CMK (cell line): ENCODE results near the gene MPC1.
"Not testable (repeated sequence)": the region's sequence is repeated elsewhere in the genome, so short reads cannot be mapped to it uniquely, and the experiment has no call there.

Source experiments
- DNase-seq: peaks from one replicate; pipeline ENCODE4 v3.0.0-alpha.2; 2010; ENCODE audit warnings: low read depth

Gene MPC1

DNA sequence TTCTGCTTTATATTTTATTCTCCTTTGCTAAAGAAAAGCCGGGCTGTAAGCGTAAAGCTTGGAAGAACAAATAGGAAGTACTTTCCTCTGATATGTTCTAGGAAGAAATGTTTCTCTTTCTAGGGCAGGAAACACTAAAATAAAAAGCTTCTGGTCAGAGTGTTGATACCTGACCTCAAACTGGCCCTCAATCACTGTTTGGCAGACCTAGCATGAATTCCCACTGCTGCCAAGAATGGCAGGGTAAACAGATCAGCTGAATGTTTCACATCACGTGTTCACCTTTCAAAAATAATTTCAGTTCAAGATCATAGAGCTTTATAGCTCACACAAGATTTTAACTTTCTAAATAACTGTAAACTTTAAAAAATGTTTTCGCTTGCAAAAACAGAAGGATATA, 2.9 kb downstream of the MPC1 start:
- DNase-seq, result no peak

GRCh38 chr6:166379103-166379586, 3.6 kb downstream of the MPC1 start:
- no peak for DNase-seq

- DNase-seq, result no peak
These were observed 5.0 kb downstream of the MPC1 start for GRCh38 chr6:166377721-166378120.

- DNase-seq, result no peak
These were observed 7.7 kb downstream of the MPC1 start for GRCh38 chr6:166375013-166375412.

DNA sequence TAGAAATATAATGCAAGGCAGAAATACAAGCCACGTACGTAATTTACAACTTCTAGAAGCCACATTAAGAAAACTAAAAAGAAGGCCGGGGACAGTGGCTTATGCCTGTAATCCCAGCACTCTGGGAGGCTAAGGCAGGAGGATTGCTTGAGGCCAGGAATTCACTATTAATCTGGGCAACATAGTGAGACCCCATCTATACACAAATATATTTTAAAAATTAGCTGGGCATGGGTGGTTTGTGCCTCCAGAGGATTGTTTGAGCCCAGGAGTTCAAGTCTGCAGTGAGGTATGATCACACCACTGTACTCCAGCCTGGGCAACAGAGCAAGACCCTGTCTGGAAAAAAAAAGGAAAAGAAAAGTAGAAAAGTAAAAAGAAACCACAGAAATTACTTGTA, 12.3 kb downstream of the MPC1 start:
- no peak for DNase-seq

GRCh38 chr6:166369782-166370181, 13.0 kb downstream of the MPC1 start:
- DNase-seq, result no peak

DNA sequence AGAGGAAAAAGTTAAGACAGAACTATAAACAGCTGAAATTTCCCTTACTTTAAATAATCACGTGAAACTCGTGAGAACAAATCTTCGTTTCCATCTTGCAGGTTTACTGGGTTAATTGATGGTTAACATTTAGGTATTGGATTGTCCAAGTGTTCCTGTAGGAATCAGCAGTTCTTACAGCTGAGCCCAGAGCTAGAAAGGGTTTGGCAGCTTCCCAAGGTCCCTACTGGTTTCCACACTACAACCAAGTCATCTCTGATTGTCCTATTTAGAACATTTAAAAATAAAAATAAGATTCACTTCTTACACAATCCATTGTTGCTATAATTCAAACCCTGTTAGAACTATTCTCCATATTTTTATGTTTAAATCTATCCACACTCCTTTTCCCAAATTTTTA, 15.8 kb downstream of the MPC1 start:
- no peak for DNase-seq

- DNase-seq, result no peak
These were observed 16.9 kb downstream of the MPC1 start for GRCh38 chr6:166365806-166366205.

GRCh38 chr6:166365221-166365620, 17.5 kb downstream of the MPC1 start:
- no peak for DNase-seq

- DNase-seq, result no peak
These were observed 18.3 kb downstream of the MPC1 start for GRCh38 chr6:166364456-166364855.

DNA sequence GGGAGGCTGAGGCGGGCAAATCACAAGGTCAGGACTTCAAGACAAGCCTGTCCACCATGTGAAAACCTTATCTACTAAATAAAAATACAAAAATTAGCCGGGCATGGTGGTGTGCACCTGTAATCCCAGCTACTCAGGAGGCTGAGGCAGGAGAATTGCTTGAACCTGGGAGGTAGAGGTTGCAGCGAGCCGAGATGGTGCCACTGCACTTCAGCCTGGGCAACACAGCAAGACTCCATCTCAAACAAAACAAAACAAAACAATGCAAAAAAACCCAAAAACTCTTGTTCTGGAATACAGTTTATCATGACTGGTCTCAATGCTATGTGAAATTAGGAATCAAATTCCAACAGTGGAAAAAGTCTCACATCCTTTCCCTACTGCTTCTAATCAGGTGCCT, 20.3 kb downstream of the MPC1 start:
- not testable (repeated sequence) for DNase-seq

GRCh38 chr6:166361077-166361429, 21.7 kb downstream of the MPC1 start:
- DNase-seq, result no peak

DNA sequence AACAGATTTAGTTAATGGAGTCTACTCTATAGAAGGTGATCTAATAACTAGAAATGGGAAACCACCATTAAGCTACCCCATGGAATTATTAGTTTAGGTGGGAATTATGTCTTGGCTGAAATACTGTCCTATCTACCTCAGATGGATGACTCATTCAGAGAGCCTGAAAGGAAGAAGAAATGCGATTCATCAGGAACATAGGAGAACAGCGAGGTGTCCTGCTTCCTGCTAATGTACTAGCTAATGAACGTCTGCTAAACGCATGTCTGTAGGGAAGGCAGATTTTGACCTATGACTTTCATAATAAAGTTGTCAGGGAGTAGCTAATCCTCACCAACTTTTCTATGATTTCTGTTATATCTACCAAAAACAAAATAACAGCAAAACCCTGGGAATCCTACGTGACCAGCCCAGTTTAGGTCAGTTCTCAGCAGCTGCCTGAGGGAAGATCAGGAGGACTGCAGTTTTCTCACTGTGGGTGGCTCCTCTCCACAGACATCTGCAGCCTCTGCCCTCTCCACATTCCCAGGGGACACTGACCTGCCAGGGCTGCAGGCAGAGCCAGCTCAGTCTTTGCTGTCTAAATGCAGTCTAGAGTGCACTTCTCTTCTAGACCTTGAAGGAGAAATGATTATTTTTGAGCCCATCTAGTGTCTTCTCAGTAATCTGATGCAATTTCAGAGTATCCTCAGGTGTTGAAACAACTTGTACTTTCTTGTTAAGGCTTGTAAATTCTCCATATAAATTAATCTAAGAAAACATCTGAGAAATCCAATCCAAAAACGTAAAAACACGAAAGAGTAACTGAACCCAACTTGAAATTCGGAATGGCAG, 22.3 kb downstream of the MPC1 start:
- DNase-seq, result no peak

DNA sequence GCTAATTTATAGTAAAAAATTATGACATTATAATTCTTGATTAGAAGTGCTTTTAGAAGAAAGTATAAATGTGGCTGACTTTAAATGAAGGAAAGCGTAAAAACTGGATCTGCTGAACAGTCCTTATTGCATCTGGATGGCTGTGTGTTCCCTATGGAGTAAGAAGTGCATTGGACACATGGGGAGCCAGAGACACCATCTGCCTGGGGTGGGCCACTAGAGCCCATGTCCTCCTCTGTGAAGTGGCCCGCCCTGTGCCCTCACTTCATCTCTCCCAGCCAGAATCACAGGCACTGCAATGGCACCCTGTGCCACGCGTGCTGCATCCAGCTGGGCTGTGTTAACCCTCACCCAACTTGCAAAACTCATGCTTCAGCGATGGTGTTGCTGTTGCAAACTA, 27.2 kb downstream of the MPC1 start:
- DNase-seq, result no peak

GRCh38 chr6:166354965-166355364, 27.8 kb downstream of the MPC1 start:
- DNase-seq, result no peak

- DNase-seq, result no peak
These were observed 28.6 kb downstream of the MPC1 start for GRCh38 chr6:166354143-166354542.

DNA sequence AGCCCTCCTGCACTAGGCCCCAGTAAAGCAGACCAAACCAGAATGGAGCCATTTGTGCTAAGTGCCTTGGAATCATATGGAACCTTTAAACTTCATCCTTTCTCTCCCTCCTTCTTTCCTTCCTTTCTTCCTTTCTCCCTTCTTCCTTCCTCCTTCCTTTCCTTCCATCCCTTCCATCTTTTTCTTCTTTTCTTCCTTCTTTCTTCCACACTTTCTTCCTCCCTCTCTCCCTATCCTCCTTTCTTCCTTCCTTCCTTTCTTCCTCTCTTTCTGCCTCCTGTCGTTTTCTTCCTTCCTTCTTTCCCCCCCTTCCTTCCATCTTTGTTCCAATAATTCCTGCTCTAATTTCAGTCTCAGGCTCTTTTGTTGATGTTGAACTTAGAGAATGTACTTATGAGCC, 29.2 kb downstream of the MPC1 start:
- no peak for DNase-seq

- DNase-seq, result no peak
These were observed 29.8 kb downstream of the MPC1 start for GRCh38 chr6:166352923-166353322.

GRCh38 chr6:166351715-166352285, 30.9 kb downstream of the MPC1 start:
- no peak for DNase-seq

- no peak for DNase-seq
These were observed 34.3 kb downstream of the MPC1 start for GRCh38 chr6:166348305-166348949.

DNA sequence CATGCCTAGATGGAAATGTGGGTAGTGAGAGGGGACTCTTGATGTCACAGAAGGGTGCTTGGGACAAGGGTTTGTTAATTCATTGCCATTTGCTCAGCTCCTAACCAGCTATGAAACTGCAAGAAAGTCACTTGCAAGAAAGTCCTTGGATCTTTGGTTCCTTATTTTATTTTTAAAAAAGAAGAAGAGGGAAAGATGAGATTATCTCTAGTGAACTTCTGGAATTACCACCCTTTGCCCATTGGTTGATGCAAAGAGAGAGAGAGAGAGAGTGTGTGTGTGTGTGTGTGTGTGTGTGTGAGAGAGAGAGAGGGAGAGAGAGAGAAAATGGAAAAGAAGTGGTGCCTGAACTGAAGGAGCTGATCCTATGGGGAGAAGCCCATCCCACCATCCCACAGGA, 35.8 kb downstream of the MPC1 start:
- DNase-seq, result no peak

- no peak for DNase-seq
These were observed 36.3 kb downstream of the MPC1 start for GRCh38 chr6:166346449-166346848.

DNA sequence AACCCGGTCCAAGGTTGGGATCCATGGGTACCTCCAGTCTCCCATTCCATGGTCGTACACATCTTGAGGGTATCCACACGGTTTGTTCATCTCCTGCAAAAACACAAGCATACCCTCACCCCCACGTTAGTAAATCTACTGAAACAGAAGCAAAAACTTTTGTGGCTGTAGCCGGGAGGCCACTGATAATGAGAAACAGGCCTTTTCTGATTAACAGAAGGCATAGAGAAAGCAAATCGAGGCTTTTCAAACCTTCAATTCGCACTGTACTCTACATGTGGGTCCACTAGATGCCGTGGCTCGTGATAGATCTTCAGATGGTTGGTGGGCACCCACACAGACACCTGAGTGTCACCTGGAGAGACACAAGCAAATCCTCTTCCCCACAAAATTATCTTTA, 37.1 kb downstream of the MPC1 start:
- not testable (repeated sequence) for DNase-seq
